KMS-11 (cell line): ENCODE results near the gene TMEM59.
A peak's percentile ranks its signal among the peaks of the same experiment; 100 is the strongest.

Experiments used
- H2AFZ ChIP-seq: fragments of 200-600 bp; sonication (generic); 2 replicates; pipeline ENCODE4 v1.6.1; 2016; ENCODE audit warnings: antibody characterized with exemption, mixed run types, low read depth
- H3K27ac ChIP-seq: fragments of 200-600 bp; sonication (generic); 2 replicates; pipeline ENCODE4 v1.6.1; 2016; ENCODE audit warnings: mild to moderate bottlenecking, mixed run types
- H3K27me3 ChIP-seq: fragments of 200-600 bp; sonication (generic); 2 replicates; pipeline ENCODE4 v1.6.1; 2017; ENCODE audit warnings: mild to moderate bottlenecking, low read depth, mixed run types, moderate library complexity; ENCODE audit not compliant: insufficient read depth
- H3K36me3 ChIP-seq: fragments of 200-600 bp; sonication (generic); 2 replicates; pipeline ENCODE4 v1.6.1; 2017; ENCODE audit warnings: mild to moderate bottlenecking, mixed run types; ENCODE audit not compliant: insufficient read depth
- H3K4me1 ChIP-seq: fragments of 200-600 bp; sonication (generic); 2 replicates; pipeline ENCODE4 v1.6.1; 2016; ENCODE audit warnings: mild to moderate bottlenecking, low read depth, mixed run types; ENCODE audit not compliant: poor library complexity, severe bottlenecking
- H3K4me2 ChIP-seq: fragments of 200-600 bp; sonication (generic); 2 replicates; pipeline ENCODE4 v1.7.0; 2016; ENCODE audit warnings: mild to moderate bottlenecking, mixed run types
- H3K4me3 ChIP-seq: fragments of 200-600 bp; sonication (generic); IDR thresholded peaks from 2 replicates; pipeline ENCODE4 v1.6.1; 2017; ENCODE audit warnings: low read depth, low read length, mixed read lengths; ENCODE audit not compliant: insufficient read depth
- H3K79me2 ChIP-seq: fragments of 200-600 bp; sonication (generic); 2 replicates; pipeline ENCODE4 v1.6.1; 2016; ENCODE audit warnings: low read depth, mixed run types; ENCODE audit not compliant: insufficient read depth
- H3K9ac ChIP-seq: fragments of 200-600 bp; sonication (generic); 2 replicates; pipeline ENCODE4 v1.6.1; 2016; ENCODE audit warnings: mild to moderate bottlenecking, mixed run types
- H4K20me1 ChIP-seq: fragments of 200-600 bp; sonication (generic); 2 replicates; pipeline ENCODE4 v1.6.1; 2016; ENCODE audit warnings: mild to moderate bottlenecking, mixed run types; ENCODE audit not compliant: insufficient read depth
- TF ChIP-seq, protein P1 (sequence below): fragments of 200-600 bp; sonication (generic); conservative IDR thresholded peaks from 2 replicates; pipeline ENCODE4 v1.6.1; 2017; ENCODE audit warnings: low read depth, mild to moderate bottlenecking, antibody characterized with exemption, low read length, moderate library complexity, mixed read lengths

TMEM59 gene

DNA sequence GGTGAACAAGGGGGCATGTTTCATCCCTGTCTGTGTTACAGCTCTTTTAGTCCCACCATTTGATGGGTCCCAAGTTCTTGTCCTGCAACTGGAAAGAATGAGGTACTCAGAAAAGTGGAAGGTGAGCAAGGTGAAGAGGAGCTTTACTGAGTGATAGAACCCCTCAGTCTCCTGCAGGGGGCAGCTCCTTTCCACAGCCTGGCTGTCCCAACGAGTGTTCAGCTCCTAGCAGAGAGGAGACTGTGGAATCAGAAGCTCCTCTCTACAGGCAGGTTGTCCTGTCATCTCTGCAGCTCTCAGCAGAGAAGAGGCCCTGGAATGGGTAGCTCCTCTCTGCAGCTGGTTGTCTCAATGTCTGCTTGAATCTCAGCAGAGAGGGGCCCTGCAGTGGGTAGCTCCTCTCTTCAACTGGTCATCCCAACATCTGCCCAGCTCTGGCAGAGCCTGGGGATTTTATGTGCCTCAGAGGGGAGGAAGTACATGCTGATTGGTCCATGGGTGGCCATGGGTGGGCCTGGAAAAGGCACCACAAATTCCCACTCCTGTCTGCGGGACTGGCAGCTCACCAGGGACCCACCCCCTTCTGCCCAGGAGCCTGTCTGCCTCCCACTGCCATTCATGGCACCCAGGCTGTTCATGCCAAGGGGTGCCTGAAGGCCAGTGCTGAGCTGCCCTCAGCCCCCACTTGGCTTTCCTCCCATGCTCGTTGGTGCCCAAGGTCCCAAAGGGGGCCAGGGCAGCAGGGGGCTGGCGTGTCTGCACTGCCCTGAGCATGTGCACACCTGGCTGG lies 60.7 kb downstream of the TMEM59 start:
- H4K20me1 ChIP-seq = no peaks in the 10 kb centered on the region
- no peaks in the 10 kb centered on the region for H3K36me3 ChIP-seq
- TF ChIP-seq, protein P1, sequence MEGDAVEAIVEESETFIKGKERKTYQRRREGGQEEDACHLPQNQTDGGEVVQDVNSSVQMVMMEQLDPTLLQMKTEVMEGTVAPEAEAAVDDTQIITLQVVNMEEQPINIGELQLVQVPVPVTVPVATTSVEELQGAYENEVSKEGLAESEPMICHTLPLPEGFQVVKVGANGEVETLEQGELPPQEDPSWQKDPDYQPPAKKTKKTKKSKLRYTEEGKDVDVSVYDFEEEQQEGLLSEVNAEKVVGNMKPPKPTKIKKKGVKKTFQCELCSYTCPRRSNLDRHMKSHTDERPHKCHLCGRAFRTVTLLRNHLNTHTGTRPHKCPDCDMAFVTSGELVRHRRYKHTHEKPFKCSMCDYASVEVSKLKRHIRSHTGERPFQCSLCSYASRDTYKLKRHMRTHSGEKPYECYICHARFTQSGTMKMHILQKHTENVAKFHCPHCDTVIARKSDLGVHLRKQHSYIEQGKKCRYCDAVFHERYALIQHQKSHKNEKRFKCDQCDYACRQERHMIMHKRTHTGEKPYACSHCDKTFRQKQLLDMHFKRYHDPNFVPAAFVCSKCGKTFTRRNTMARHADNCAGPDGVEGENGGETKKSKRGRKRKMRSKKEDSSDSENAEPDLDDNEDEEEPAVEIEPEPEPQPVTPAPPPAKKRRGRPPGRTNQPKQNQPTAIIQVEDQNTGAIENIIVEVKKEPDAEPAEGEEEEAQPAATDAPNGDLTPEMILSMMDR = peak; percentile 35; the same call in 1 of the 2 replicates
- no peak overlapping the region for H3K4me2 ChIP-seq
- H3K4me3 ChIP-seq = no peak overlapping the region
- H3K27me3 ChIP-seq = no peaks in the 10 kb centered on the region
- H3K27ac ChIP-seq = no peak overlapping the region
- H3K9ac ChIP-seq = no peak overlapping the region
- H2AFZ ChIP-seq = no peak overlapping the region; the same call in 1 of the 2 replicates
- H3K79me2 ChIP-seq = no peaks in the 10 kb centered on the region
- peaks cover 6% of the 10 kb centered on the region for H3K4me1 ChIP-seq

DNA sequence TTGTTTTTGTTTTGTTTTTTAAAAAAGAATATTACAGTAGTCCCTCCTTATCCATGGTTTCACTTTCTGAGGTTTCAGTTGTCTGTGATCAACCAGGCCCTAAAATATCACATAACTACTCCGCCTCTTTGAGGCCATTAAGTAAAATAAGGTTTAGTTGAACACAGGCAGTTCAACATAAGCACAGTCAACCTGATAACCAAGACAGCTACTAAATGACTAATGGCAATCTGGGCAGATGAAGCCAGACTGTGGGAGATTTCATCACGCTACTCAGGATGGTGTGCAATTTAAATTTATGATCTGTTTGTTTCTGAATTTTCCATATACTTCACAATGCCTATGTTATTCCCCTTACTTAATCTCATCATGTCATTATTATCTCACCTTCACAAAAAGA lies 65.1 kb downstream of the TMEM59 start:
- no peak overlapping the region for H2AFZ ChIP-seq
- no peaks in the 10 kb centered on the region for H4K20me1 ChIP-seq
- H3K27me3 ChIP-seq = no peaks in the 10 kb centered on the region
- H3K36me3 ChIP-seq = no peaks in the 10 kb centered on the region
- H3K4me1 ChIP-seq = peaks cover 6% of the 10 kb centered on the region
- H3K9ac ChIP-seq = no peak overlapping the region
- H3K4me3 ChIP-seq = no peak overlapping the region
- no peak overlapping the region for H3K27ac ChIP-seq
- no peaks in the 10 kb centered on the region for H3K79me2 ChIP-seq
- H3K4me2 ChIP-seq = no peak overlapping the region
- TF ChIP-seq, protein P1 = no peak

DNA sequence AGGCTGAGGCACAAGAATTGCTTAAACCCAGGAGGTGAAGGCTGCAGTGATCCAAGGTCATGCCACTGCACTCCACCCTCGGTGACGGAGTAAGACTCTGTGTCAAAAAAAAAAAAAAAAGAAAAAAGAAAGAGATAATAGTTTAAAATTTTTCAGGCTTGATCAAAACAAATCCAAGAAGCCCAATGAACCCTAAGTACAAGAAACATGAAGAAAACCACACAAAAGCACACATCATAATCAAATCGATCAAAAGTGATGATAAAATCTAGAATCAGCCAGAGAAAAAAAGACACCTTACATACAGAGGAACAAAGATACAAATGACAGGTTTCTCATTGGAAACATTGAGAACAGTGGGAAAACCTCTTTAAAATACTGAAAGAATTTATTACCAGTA lies 66.5 kb downstream of the TMEM59 start:
- Histone ChIP-seq H3K4me3 (no peak overlapping the region), H3K9ac (no peak overlapping the region), H3K4me2 (no peak overlapping the region), H3K27me3 (no peaks in the 10 kb centered on the region), H3K36me3 (no peaks in the 10 kb centered on the region), H3K79me2 (no peaks in the 10 kb centered on the region), H3K4me1 (peaks cover 6% of the 10 kb centered on the region), H2AFZ (no peak overlapping the region), H4K20me1 (no peaks in the 10 kb centered on the region), H3K27ac (no peak overlapping the region)
- TF ChIP-seq, protein P1 = no peak

DNA sequence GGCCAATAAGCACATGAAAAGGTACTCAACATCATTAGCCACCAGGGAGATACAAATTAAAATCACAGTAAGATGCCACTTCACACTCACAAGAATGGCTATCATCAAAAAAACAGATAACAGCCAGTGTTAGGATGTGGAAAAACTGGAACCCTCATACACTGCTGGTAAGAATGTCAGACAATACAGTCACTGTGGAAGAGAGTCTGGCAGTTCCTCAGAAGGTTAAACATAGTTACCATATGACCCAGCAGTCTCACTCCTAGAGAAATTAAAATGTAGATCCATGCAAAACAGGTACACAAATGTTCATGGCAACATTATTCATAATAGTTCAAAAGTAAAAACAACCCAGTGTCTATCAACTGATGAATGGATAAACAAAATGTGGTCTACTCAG lies 68.3 kb downstream of the TMEM59 start:
- TF ChIP-seq, protein P1 = no peak
- Histone ChIP-seq H3K4me3 (no peak overlapping the region), H3K36me3 (no peaks in the 10 kb centered on the region), H3K9ac (no peak overlapping the region), H3K4me1 (peaks cover 6% of the 10 kb centered on the region), H3K79me2 (no peaks in the 10 kb centered on the region), H3K27ac (no peak overlapping the region), H3K4me2 (no peak overlapping the region), H3K27me3 (no peaks in the 10 kb centered on the region), H2AFZ (no peak overlapping the region), H4K20me1 (no peaks in the 10 kb centered on the region)
